GM21737 (cell line): ENCODE results near the gene NPPA.
"Not testable (repeated sequence)": the region's sequence is repeated elsewhere in the genome, so short reads cannot be mapped to it uniquely, and the experiment has no call there.

Experiments used
- ATAC-seq: cut with Tn5 transposase; IDR thresholded peaks from one replicate; pipeline ENCODE4 v1.9.1; 2021; ENCODE audit warnings: mild to moderate bottlenecking, moderate library complexity; ENCODE audit not compliant: unreplicated experiment

Gene NPPA

DNA sequence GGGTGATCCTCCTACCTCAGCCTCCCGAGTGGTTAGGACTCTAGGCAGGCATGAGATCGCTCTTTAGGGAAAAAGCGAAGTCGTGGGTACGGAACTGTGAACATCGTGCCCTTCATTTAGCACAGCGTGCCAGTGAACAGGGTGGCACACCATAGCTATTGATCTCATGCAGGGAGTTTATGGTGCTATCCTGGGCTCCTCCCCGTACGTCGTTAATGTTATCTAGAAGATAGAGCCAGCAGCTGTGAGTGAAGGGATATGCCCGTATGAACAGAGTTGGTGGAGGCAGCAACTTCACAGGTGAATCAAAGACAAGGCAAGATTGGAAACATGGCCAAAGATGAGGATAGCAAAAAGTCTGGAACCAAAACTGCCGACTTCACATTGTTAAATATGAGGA is 30.4 kb downstream of the NPPA start:
- ATAC-seq, result no peak

DNA sequence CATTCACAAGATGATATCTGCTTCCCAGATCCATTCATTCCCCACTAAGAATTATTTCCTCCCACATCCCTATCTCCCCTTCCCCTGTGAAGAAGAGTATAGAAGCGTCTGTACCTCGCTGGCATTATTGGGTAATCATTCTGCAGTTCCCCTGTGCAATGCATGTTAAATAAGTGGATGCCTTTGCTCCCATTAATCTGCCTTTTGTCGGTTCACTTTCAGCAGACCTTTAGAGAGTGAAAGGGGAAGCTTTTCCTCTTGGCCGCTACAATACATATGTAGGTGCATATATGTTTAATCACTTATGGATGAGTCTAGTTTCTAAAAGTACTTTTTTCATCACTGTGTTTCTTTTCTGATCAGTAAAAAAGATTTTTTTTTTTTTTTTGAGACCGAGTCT is 34.6 kb downstream of the NPPA start:
- no peak for ATAC-seq

DNA sequence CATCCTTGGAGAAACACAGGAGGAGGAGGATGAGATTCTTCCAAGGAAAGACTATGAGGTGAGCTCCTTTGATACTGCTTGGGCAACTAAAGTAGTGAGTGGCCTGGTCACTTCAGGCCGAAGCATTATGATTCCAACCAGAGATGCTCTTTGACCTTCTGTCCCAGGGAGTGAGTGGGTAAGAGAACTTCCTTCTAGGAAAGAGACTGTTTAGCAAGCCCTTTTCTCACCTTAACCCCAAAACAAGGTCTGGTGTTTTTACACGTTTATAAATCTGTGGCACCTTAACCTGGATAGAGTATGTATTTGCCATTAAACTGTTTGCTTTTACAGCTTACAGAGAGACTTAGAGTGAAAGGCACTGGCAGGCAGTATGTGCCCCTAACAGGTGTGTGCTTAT is 40.5 kb downstream of the NPPA start:
- no peak for ATAC-seq

DNA sequence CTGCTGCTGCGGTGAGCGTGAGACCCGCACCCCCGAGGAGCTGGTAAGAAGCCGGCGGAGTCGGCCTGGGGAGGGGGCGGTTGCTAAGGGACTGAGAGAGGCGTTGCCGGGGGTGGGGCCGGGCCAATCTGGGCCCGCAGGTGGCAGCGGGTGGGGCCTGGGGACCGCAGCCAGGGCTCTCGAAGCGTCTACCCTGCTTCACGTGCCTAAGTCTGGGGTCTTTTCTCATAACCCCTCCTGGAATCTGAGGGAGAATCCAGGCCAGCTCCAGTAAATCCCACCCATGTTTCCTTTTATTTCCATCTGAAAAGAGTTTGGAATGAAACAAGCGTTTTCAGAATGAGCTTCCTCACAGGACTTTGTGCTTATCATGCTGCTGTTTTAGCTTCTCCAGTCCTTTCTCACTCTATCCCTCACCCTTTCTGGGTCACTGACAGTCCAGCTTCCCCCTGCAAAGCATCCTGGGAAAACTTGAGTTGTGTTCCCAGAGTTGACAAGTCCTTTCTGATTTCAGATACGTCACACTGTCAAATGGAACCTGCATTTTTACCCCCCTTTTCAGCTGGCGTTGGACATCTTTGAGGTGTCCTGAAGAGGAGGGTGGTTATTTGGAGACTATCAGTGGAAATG is 41.2 kb downstream of the NPPA start:
- ATAC-seq, result peak; percentile 39

DNA sequence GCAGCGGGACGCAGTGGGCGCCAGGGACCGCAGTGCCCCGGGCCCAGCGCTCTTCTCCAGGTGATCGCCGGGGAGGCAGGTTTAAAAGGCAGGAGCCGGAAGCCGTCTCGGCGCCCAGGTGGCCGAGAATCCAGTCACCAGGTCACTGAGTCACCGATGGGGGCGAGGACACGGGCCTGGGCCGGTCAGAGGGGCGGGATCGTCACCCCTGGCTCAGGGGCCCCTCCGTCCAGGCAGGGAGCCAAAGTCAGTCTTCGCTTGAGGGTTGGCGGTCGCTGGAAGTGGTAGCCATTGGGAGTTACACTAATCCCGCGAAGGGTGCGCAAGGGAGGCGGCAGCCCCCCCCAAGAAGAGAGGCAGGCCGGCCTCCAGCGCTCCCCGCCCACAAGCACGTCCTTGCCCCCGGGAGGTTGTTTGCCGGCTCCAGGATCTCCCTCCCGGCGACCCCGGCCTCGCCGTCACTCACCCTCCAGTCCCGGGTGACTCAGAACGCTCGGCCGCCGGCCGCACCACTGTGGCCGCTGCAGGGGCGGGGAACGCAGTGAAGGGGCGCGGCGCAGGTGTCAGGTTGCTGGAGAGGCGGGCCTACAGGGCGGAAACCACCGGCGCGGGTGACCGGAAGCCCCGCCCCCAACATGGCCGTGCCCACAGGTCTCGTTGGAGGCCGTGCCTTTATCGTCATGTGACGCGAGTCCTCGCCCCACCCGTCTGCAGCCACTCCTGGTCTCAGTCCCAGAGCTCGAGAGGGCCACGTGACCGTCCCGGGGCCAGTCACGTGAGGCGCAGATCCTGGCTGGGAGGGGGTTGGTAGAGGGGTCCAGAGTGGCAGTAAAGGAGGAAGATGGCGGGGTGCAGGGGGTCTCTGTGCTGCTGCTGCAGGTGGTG is 41.9 kb downstream of the NPPA start, which contains the start of the genes CLCN6 and MTHFR:
CLCN6 (plus strand) TSS at position 770 of the 885 bp plus-strand sequence; CDS start at position 842, 72 bp downstream.
MTHFR (minus strand) TSS at position 543 of the 885 bp plus-strand sequence. CDS start 2,848 bp downstream, outside the sequence.
- peak; percentile 73 for ATAC-seq

DNA sequence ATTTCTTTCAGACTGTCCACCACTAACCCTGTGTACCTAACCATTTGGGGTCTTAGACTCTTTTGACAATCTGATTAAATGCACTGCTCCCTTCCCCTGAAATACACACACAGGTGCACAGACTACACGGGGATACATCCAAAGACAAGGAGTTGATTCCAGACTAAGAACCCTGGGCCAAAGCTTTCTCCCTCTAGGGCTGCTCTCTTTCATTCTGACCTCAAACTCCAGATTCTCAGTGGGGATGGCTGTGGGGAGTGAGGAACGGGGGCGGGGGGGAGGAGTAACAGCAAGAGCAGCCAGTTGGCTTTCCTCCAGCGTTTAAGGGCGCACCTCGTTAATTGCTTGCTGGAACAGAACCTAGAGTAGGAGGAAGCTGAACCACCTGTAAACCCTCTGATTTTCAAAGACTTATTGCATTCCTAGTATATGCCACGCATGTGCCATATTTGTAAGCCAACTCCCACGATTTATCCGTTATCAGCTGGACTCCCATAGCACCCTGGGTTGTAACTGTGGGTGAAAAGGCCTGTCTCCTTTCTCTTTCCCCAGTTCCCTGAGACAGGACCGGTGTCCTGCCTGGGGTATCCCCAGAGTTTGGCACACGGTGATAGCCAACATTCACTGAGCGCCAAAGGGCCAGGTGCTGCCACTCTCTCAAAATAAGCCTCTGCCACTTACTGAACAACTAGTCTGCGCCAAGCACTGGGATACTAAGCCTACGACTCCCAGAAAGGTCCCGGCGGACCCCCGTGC is 42.7 kb downstream of the NPPA start:
- ATAC-seq, result no peak

DNA sequence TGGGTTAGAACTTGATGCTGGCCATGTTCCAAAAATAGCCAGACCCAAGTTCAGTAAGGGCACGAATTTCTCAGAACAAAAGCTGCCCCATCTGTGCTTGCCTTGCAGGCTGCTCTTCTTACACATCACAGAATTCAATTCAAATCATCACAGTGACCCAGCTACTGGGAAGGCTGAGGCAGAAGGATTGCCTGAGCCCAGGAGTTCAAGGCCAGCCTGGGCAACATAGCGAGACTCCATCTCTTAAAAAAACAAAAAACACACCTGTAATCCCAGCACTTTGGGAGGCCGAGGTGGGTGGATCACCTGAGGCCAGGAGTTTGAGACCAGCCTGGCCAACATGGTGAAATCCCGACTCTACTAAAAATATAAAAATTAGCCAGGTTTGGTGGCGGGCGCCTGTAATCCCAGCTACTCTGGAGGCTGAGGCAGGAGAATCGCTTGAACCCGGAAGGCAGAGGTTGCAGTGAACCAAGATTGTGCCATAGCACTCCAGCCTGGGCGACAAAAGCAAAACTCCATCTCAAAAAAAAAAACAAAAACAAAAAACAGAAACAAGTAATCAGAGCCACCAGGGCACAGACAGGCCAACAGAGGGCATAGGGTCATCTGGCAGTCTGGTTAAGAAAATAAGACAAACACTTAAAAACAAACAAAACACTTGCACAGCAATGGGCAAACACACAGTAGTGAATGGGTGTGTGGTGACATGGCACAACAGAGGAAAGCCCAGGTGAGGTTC is 43.5 kb downstream of the NPPA start:
- ATAC-seq, result not testable (repeated sequence)

DNA sequence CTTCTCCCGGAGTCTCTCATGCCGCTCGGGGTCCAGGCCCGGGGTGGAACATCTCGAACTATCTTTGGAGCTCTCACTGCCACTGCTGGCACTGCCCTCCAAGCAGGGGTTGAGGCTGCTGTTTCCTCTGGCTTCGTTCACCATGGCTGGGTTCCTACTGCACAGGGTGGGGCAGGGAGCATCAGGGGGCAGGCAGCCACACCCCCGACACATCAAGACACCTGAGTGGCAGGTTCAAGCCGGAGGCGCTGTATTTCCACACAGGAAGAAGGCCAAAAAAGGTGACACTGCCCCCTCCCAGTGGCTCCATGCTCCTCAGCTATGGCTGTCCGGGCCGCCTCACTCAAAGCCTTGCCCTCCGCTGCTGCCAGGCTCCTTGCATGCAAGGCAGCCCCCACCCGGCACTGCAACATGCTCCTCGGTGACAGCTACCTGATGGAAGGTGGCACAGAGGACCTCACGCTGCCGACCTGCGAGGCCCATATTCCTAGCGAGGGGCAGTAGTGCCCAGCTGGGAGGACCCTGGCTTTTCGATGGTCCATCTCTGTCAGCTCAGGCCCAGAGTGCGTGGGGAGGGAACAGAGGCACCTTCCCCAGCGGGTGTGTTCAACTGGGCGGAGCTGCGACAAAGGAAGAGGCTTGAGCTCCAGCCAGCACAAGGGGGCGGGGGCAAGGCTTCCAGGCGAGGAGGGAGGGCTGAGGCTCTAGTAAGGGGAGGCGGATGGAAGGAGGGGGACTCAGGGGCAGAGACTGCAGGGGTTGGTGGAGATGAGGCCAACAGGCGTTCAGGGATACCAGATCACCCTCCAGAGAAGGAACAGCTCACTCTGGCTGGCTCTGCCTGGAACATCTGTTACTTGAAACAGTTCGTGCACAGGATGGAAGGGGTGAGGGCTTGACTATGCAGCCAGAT is 44.4 kb downstream of the NPPA start:
- ATAC-seq, result peak; percentile 28

DNA sequence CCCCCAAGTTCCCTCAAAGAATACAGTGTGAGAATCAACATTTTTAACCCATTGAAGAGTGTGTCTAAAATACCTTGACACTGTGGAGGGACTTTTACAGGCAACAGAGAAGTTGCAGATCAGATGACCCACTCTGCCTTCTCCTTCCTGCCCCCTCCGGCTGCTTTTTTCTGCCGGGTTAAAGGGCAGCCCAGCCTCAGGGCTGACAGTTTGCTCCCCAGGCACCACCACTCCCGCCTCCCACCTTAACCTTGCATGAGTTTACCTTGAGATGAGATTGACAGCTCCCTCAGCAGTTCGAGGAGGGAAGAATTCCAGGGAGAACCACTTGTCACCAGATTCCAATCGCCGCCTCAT is 45.0 kb downstream of the NPPA start:
- ATAC-seq, result no peak

DNA sequence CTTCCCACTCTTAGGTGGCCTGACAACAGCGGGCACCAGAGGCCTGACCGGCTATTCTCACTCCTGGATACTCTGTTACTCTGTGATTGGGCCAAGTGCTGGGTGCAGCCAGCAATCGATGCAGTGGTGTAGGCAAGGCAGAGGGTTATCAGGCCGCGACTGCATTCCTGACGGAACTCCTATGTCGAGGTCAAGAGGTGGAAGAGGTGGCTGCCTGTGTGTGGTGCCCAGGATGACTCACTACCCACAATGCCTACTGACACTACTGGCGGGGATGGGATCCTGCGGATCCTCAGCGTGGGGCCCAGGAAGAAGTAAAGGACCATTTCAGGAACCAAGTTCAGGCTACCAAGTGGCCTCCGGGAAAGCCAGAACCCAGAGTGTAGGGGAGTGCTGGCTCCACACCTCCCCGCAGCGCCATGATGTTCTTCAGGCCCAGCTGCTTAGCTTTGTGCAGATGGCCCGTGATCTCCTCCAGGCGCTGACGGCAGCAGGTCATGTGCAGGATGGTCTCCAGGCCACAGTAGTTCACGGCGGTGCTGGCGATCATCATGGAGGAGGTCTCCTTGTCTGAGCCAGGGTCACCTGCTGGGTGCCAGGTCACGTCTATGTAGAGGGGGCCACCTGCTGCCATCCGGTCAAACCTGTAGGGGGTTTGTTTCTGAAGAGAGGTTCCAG is 46.7 kb downstream of the NPPA start:
- no peak for ATAC-seq

DNA sequence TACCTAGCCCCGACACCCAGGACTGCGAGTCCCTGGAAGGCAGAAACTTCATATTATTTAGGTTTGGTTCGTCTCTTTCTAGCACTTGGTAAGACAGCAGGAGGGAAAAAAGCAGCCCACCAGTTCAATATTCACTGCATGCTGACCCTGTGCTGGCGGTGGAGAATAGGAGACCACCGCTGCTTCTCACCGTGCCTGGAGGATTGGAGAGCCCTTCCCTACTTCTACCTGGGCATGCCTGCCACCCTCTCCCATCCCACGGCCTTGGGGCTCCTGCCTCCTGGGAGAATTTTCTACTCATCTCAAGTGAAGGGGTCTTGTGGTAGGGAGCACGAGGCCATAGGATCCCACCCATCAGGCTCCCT is 47.2 kb downstream of the NPPA start:
- ATAC-seq, result no peak

DNA sequence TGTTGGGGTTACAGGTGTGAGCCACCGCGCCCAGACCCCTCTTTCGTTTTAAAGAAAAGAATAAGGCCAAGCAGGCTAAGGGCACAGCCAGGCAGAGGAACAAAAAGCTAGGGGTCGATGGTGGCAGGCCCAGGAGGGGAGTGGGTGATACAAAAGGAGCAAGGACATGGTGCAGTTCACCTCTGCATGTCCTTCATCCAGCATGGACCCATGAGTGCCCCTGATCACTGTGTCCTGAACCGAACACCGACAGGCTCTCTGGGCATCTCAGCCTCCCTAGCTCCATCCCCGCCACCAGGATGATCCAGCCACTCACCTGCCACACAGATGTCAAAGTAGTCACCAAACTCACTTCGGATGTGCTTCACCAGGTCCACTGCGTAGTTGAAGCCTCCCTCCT is 47.7 kb downstream of the NPPA start:
- ATAC-seq, result no peak

DNA sequence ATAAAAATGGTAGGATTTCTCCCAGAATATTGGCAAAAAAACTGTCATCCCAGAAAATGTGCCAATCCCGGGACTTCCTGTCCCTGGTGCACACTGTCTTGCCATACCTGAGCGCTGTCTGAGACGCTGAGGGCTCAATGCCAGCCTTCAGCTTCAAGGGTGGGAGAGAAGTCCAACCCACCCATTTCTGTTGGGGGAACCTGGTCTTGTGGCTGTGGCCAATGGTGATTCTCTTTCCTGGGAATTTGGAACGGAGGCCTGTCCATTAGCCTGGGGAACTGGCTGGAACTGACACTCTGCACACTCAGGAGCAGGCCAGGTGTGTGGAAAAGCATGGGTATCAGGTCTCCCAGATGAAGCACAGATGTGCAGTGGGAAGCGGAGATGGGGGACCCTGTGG is 48.5 kb downstream of the NPPA start:
- no peak for ATAC-seq

DNA sequence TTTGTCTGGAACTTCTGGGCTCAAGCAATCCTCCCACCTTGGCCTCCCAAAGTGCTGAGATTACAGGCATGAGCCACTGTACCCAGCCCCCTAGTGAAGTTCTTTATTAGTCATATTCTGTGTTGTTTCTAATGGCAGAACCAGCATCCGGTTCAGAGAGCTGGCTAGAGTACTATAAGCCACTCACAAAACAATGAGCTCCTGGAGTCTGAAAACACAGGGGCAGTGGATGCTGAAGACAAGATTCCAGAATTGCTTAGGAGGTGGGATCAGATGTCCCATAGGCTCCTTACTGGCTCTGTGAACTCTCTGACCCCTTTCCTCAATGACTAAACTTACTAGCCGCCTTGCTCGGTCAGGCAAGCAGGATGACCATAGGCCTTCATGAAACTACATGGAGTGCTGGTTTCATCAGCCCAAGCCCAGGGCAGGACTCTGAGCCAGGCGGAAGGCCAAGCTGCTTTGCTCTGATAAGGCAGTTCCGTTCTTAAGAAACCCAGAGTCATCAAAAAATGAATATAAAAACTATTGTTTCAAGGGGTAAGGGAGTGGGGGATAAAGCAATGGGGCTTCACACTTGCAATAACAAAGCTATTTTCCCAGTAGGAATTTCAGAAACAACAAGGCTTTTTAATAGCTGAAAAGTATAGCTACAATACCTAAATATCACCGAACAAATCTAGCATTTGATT is 49.9 kb downstream of the NPPA start:
- ATAC-seq, result no peak

DNA sequence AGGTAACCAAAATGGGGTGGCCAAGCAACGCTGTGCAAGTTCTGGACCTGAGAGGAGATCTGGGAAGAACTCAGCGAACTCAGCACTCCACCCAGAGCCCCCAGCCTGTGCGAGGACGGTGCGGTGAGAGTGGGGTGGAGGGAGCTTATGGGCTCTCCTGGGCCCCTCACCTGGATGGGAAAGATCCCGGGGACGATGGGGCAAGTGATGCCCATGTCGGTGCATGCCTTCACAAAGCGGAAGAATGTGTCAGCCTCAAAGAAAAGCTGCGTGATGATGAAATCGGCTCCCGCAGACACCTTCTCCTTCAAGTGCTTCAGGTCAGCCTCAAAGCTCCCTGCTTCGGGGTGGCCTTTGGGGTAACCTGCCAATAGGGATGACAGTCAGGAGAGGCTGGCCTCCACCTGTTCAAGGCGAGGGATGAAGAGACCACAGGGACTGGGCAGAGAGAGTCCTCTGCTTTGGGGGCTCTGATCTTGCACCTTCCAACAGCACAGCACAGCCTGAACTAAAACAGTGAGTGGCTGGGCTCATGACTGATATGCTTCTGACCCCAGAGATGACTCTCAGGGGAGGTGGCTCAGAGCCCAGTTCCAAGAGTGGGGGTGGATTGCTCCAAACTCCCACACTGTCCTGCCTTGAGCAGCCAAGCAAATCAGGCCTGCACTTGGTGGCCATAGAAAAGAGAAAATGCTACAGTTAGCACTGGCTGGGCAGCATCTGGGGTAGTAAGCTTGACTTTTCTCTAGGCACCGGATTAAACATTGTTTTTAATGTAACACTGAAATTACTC is 51.4 kb downstream of the NPPA start:
- no peak for ATAC-seq
